ENCODE measurements around the gene IFT122.
"Not testable (repeated sequence)": the region's sequence is repeated elsewhere in the genome, so short reads cannot be mapped to it uniquely, and the experiment has no call there.

The IFT122 gene

GRCh38 chr3:129492691-129493090, 52.7 kb downstream of the IFT122 start:
- DNase-seq (ENCODE audit: low read depth in 1 of 2, low spot score in 1 of 2), result no peak

GRCh38 chr3:129493206-129493605, 53.2 kb downstream of the IFT122 start:
- DNase-seq (ENCODE audit: low read depth in 1 of 2, low spot score in 1 of 2), result no peak

GRCh38 chr3:129494499-129494898, 54.5 kb downstream of the IFT122 start:
- not testable (repeated sequence) for DNase-seq (ENCODE audit: low read depth in 1 of 2, low spot score in 1 of 2)

- not testable (repeated sequence) for DNase-seq (ENCODE audit: low read depth in 1 of 2, low spot score in 1 of 2)
Measured at GRCh38 chr3:129495006-129495639, 55.1 kb downstream of the IFT122 start.

- DNase-seq (ENCODE audit: low read depth in 1 of 2, low spot score in 1 of 2), result not testable (repeated sequence)
Measured at GRCh38 chr3:129497876-129498275, 57.9 kb downstream of the IFT122 start.

- not testable (repeated sequence) for DNase-seq (ENCODE audit: low read depth in 1 of 2, low spot score in 1 of 2)
Measured at GRCh38 chr3:129498603-129499488, 58.8 kb downstream of the IFT122 start.

- DNase-seq (ENCODE audit: low read depth in 1 of 2, low spot score in 1 of 2), result not testable (repeated sequence)
Measured at GRCh38 chr3:129499604-129500333, 59.7 kb downstream of the IFT122 start.

- DNase-seq (ENCODE audit: low read depth in 1 of 2, low spot score in 1 of 2), result no peak
Measured at GRCh38 chr3:129500334-129500658, 60.3 kb downstream of the IFT122 start.

- DNase-seq (ENCODE audit: low read depth in 1 of 2, low spot score in 1 of 2), result no peak
Measured at GRCh38 chr3:129501630-129502029, 61.6 kb downstream of the IFT122 start.

GRCh38 chr3:129502641-129503408, 62.8 kb downstream of the IFT122 start:
- DNase-seq (ENCODE audit: low read depth in 1 of 2, low spot score in 1 of 2), result no peak

GRCh38 chr3:129503471-129504291, 63.7 kb downstream of the IFT122 start:
- DNase-seq (ENCODE audit: low read depth in 1 of 2, low spot score in 1 of 2), result no peak

- DNase-seq (ENCODE audit: low read depth in 1 of 2, low spot score in 1 of 2), result no peak
Measured at GRCh38 chr3:129504471-129505100, 64.6 kb downstream of the IFT122 start.

GRCh38 chr3:129505341-129505740, 65.3 kb downstream of the IFT122 start:
- no peak for DNase-seq (ENCODE audit: low read depth in 1 of 2, low spot score in 1 of 2)

- DNase-seq (ENCODE audit: low read depth in 1 of 2, low spot score in 1 of 2), result no peak
Measured at GRCh38 chr3:129506231-129506742, 66.3 kb downstream of the IFT122 start.

- no peak for DNase-seq (ENCODE audit: low read depth in 1 of 2, low spot score in 1 of 2)
Measured at GRCh38 chr3:129507181-129507831, 67.3 kb downstream of the IFT122 start.

GRCh38 chr3:129512595-129512994, 72.6 kb downstream of the IFT122 start:
- DNase-seq (ENCODE audit: low read depth in 1 of 2, low spot score in 1 of 2), result no peak

- DNase-seq (ENCODE audit: low read depth in 1 of 2, low spot score in 1 of 2), result no peak
Measured at GRCh38 chr3:129513705-129514104, 73.7 kb downstream of the IFT122 start.

- DNase-seq (ENCODE audit: low read depth in 1 of 2, low spot score in 1 of 2), result no peak
Measured at GRCh38 chr3:129514110-129514509, 74.1 kb downstream of the IFT122 start.

GRCh38 chr3:129514563-129514962, 74.5 kb downstream of the IFT122 start:
- DNase-seq (ENCODE audit: low read depth in 1 of 2, low spot score in 1 of 2), result no peak
